ENCODE data around the gene GP1BB.
A peak's percentile ranks its signal among the peaks of the same experiment; 100 is the strongest.

Gene GP1BB

GRCh38 chr22:19767427-19768341, 44.3 kb downstream of the GP1BB start:
- no peak for DNase-seq
- H3K9me3 Mint-ChIP-seq, result no peaks in the 10 kb centered on the region
- peaks cover 95% of the 10 kb centered on the region for H3K27me3 Mint-ChIP-seq
- no peak overlapping the region for H3K4me3 Mint-ChIP-seq
- no peak overlapping the region for H3K27ac Mint-ChIP-seq
- CTCF ChIA-PET, result interaction anchor here (0.5 kb wide), 1 partner anchor 90 kb away, joined by 4 read pairs; no protein-coding TSS in a partner anchor
- H3K4me1 Mint-ChIP-seq, result peaks cover 13% of the 10 kb centered on the region
- H3K36me3 Mint-ChIP-seq, result no peaks in the 10 kb centered on the region

- no peak for DNase-seq
- peaks cover 13% of the 10 kb centered on the region for H3K4me1 Mint-ChIP-seq
- CTCF ChIA-PET, result interaction anchor here (1.4 kb wide), 1 partner anchor 39 kb away, joined by 3 read pairs; no protein-coding TSS in a partner anchor
- H3K36me3 Mint-ChIP-seq, result no peaks in the 10 kb centered on the region
- H3K27me3 Mint-ChIP-seq, result peaks cover 95% of the 10 kb centered on the region
- H3K4me3 Mint-ChIP-seq, result no peak overlapping the region
- no peaks in the 10 kb centered on the region for H3K9me3 Mint-ChIP-seq
- no peak overlapping the region for H3K27ac Mint-ChIP-seq
Observed at GRCh38 chr22:19769393-19769715, 46.0 kb downstream of the GP1BB start.

GRCh38 chr22:19770349-19771220, 47.2 kb downstream of the GP1BB start:
- H3K27ac Mint-ChIP-seq, result no peak overlapping the region
- DNase-seq, result peak; percentile 16
- no peaks in the 10 kb centered on the region for H3K9me3 Mint-ChIP-seq
- H3K27me3 Mint-ChIP-seq, result peaks cover 87% of the 10 kb centered on the region
- no peak overlapping the region for H3K4me3 Mint-ChIP-seq
- H3K4me1 Mint-ChIP-seq, result peaks cover 9% of the 10 kb centered on the region
- H3K36me3 Mint-ChIP-seq, result no peaks in the 10 kb centered on the region
- CTCF ChIA-PET, result interaction anchor here (0.7 to 1.4 kb wide), 3 partner anchors 40 to 140 kb away, joined by 3 read pairs; no protein-coding TSS in a partner anchor

- no peak for DNase-seq
- Mint-ChIP-seq H3K27me3 (peaks cover 84% of the 10 kb centered on the region), H3K4me3 (no peak overlapping the region), H3K9me3 (no peaks in the 10 kb centered on the region), H3K27ac (no peak overlapping the region), H3K36me3 (no peaks in the 10 kb centered on the region), H3K4me1 (peaks cover 11% of the 10 kb centered on the region)
- CTCF ChIA-PET, result no interaction called here
Observed at GRCh38 chr22:19772422-19772672, 49.0 kb downstream of the GP1BB start.

- Mint-ChIP-seq H3K27me3 (peaks cover 84% of the 10 kb centered on the region), H3K9me3 (no peaks in the 10 kb centered on the region), H3K27ac (no peak overlapping the region), H3K4me1 (peaks cover 6% of the 10 kb centered on the region), H3K4me3 (no peak overlapping the region), H3K36me3 (no peaks in the 10 kb centered on the region)
- CTCF ChIA-PET, result no interaction called here
- peak; percentile 18 for DNase-seq
Observed at GRCh38 chr22:19772673-19773469, 49.5 kb downstream of the GP1BB start.

GRCh38 chr22:19773470-19774040, 50.2 kb downstream of the GP1BB start:
- Mint-ChIP-seq H3K27me3 (peaks cover 84% of the 10 kb centered on the region), H3K4me3 (no peak overlapping the region), H3K27ac (no peak overlapping the region), H3K9me3 (no peaks in the 10 kb centered on the region), H3K36me3 (no peaks in the 10 kb centered on the region), H3K4me1 (peaks cover 6% of the 10 kb centered on the region)
- peak; percentile 14 for DNase-seq
- CTCF ChIA-PET, result interaction anchor here (0.6 kb wide), 1 partner anchor 167 kb away, joined by 3 read pairs; no protein-coding TSS in a partner anchor
